HG02885 (cell line): ENCODE data around the gene TSPYL4.
A peak's percentile ranks its signal among the peaks of the same experiment; 100 is the strongest.

Experiments
- ATAC-seq: cut with Tn5 transposase; IDR thresholded peaks from one replicate; pipeline ENCODE4 v1.9.1; 2021; ENCODE audit warnings: mild to moderate bottlenecking; ENCODE audit not compliant: unreplicated experiment, poor library complexity

Gene TSPYL4

DNA sequence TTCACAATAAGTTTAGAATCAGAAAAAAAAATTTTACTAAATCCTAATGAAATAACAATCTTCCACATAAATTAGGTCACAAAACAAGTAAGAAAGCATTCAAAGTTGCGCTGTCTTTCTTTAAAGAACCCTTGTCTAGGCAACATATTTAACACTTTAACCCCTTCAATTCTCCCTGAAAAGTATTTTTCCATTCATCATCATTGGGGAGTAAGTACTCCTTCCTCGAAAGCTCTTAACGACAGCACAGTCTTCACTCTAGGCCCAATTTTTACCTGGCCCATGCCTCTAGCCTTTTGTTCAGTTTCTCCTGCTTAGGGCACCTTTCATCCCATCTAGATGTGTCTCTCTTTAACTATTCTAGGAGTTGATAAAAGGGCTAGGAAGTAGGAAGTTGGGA, 23.2 kb upstream of the TSPYL4 start:
- ATAC-seq = no peak

DNA sequence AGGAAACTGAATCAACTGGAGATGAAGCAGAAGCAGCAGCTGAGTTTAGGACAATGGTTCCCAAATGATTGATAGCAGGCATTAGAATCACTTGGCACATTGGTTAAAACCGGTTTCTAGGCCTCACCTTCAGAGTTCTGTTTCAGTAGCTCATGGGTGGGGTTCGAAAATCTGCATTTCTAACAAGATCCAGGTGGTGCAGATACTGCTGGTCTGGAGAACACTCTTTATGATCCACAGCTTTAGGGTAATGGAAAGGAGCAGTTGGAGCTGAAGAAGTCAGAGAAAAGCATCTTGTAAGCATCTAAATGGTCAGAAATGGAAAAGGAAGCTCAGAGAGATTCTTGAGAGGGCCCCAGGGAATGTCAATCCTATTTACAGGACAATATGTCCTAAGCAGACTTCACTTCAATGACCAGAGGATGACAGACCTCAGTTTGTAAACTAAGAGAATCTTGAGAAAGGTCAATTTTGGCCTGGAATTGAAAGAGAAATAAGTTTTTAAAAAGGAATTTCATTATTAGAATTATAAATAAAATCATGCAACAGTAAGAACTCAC, 17.4 kb upstream of the TSPYL4 start:
- no peak for ATAC-seq

DNA sequence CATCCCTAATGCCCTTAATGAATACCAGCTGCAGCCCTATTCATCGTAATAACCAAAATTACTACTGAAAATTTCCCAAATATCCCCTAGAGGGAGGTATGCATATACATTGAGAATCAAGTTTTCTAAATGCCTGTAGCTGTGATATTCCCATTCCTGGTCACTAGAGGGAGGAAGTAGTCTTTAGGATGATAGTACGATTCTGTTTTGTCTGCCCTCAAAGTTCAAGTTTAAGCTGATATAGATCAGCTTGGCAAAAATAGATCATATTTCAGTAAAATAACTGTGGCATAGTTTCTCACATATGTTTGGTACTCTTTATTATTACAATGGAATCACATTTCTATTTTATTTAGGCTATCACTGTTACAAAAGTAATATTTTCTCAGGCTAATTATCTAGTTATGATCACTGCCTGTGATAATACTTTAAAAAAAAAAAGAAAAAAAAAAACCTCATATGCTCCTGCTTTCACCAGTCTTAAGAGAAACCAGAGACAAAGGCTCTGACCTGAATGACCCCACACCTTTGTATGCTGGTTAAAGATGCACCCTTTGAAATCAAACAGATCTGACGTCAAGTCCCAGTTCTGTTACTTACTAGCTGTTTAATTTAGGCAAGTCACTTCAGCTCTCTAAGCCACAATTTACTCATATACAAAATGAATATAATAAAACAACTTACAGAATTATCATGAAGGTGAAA, 14.9 kb upstream of the TSPYL4 start:
- ATAC-seq = peak; percentile 91

DNA sequence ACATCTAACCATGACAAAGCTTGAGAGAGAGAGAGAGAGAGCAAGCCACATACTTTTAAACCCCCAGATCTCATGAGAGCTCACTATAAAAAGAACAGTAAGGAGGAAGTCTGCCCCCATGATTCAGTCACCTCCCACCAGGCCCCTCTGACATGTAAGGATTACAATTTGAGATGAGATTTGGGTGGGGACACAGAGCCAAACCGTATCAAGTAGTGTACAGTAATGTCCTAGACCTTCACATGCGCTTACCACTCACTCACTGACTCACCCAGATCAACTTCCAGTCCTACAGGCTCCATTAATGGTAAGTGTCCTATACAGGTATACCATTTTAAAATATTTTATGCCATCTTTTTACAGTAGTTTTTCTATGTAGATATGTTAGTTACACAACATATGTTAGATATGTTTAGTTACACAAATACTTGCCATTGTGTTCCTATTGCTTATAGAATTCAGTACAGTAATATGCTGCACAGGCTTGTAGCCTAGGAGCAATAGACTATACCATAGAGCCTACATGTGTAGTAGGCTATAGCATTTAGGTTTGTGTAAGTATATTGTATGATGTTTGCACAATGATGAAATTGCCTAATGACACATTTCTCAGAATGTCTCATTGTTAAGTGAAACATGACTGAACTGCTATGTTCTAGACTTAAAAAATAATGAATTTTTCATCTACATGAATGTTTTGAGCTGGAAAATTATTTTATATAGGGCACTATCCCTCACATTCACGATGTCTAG, 14.1 kb upstream of the TSPYL4 start:
- peak; percentile 16 for ATAC-seq

DNA sequence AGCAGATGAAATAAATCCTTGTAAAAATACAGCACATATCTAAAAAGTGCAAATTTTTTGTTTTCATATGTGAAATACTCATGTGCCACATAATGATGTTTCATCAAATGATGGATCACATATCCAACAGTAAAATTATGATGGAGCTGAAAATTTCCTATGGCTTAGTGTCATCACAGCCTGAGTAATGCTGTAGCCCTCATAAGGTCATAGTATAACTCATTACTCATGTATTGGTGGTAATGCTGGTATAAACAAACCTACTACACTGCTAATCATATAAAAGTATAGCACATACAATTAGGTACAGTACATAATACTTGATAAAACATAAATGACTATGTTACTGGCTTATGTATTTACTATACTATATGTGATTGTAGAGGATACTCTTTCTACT, 12.9 kb upstream of the TSPYL4 start:
- no peak for ATAC-seq

DNA sequence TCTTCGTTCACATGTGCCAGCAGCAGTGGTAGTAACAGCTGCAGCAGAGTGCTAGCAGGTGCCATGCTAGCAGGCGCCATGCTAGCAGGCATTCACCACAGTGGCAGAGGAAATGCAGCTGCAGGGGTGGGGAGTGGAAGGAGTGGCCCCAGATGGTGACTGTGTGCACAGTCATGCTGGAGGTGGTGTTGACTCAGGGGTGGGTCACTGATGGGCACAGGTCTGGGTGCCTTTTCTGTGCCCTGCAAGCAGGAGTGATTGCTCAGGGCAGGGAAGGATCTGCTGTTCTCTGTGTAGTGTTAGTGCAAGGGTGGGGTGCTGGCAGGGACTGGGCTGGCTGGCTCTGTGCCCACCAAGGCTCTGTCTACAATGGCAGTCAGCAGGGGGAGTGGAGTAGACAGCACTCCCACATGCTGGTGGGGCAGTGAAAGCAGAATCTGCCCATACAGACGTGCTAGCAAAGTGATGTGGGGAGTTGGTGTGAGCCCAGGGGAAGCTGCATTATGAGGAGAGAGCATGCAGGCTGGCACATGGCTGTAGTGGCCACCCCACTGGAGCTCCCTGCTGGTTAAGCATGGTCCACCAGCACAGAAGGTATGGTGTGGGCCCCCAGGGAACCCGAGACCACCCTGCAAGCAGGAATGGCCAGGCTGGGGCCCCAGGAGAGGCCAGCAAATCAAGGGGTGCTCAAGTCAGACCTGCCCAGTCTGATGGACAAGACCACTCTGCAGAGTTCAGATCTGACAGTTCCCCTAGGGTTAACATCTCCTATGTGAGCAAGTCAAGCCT, 11.4 kb upstream of the TSPYL4 start:
- ATAC-seq = no peak

DNA sequence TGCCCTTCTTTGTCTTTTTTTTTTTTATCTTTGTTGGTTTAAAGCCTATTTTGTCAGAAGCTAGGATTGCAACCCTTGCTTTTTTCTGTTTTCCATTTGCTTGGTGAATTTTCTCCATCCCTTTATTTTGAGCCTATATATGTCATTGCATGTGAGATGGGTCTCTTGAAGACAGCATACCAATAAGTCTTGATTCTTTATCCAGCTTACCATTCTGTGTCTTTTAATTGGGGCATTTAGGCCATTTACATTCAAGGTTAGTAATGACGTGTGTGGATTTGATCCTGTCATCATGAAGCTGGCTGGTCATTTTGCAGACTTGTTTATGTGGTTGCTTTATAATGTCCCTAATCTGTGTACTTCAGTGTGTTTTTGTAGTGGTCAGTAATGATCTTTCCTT, 9.5 kb upstream of the TSPYL4 start:
- no peak for ATAC-seq

DNA sequence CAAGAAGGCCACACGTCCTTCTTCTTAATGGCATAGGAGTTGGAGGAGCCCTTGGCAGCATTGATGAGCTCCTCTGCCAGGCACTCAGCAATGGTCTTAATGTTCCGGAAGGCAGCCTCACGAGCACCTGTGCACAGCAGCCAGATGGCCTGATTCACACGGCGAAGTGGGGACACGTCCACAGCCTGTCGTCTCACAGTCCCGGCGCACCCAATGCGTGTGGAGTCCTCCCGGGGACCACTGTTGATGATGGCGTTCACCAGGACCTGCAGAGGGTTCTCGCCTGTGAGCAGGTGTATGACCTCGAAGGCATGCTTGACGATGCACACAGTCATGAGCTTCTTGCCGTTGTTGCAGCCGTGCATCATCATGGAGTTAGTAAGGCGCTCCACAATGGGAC, 4.6 kb upstream of the TSPYL4 start:
- ATAC-seq = no peak

DNA sequence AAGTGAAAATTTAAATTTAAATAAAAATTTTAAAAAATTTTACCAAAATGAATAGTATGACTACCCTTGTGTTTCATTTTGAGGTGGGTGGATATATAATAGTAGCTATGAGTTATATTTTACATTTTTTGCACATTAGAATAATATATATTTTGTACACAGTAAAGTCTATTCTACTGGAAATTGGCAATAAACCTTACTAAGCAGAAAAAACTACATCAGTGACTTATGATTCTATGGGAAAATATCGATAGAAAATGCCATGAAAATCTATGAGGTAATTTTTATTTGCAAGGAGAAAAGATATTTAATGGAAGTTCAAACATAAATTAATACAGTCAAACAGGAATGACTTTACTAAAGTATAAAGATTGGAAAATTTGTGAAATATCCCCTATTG, 2.8 kb upstream of the TSPYL4 start:
- ATAC-seq = no peak

DNA sequence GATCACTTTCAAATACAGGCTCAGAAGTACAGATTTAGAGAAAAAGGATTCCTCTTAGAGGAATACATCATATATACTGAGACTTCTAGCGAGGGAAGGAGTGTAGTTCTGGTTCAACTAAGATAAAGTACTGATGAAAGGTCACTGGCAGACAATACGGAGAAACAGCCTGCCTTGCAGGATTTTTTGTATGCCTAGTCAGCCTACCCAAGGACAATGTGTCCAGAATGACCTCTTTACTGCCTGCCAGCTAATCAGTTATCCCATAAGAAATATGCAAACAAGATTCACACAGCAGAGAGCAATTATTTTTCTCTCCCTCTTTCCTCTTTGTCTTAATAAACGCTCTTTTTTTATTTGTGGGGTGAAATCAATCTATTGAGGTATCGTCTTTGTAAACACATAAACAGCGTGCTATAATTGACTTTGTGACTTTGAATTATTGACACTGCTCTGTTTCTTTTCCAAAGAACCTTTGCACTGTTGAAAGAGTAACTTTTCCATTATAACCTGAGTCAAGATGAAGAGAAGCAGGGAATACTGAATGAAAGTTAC, 1.4 kb upstream of the TSPYL4 start:
- ATAC-seq = no peak

DNA sequence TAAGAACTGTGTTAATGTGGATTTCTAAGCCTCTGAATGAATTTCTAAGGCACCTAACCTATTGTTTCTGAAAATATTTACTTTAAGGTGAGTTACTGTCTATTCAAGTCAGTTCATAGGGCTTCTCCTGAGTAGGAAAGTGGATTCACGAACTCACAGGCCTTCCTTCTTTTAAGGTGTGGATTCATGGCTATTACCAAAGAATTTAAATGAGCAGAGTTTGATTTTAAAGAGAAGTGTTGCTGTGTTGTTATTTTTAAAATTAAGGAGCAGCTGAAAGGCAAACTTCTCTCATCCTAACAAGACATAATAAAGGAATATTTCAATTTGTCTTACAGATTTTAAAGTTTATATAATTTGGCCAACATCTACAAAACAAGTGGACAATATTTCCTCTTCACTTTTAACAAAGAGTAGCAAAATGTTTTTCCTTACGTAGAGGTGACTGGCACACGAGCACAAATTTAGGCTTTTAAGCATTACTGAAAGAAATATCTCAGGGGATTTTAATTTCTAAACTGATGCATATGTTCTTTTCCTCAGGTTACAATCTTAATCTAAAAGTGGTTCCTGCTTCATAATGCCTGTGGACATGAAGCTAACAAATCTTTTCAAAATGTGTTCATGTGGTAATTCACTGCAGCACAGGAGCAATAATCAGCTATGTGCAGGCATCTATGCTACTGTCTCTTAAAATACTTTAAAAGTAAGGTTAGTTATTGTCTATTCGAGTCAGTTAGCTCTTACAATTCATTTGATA, 602 bp upstream of the TSPYL4 start:
- peak; percentile 28 for ATAC-seq

DNA sequence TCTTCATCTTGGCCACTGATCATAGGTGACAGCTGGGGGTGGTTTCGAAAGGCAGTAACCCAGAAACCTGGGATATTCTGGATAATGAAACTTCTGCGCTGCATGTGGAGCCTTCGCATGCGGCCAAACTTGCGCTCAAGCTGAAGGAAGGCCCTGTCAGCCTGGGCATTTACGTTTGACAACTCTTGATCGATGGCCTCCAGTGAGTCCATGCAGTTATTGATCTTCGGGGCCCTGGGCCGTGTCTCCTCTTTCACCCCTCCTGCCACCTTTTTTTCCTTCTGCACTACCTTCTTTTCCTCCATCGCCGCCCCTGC, 729 bp downstream of the TSPYL4 start:
- no peak for ATAC-seq

DNA sequence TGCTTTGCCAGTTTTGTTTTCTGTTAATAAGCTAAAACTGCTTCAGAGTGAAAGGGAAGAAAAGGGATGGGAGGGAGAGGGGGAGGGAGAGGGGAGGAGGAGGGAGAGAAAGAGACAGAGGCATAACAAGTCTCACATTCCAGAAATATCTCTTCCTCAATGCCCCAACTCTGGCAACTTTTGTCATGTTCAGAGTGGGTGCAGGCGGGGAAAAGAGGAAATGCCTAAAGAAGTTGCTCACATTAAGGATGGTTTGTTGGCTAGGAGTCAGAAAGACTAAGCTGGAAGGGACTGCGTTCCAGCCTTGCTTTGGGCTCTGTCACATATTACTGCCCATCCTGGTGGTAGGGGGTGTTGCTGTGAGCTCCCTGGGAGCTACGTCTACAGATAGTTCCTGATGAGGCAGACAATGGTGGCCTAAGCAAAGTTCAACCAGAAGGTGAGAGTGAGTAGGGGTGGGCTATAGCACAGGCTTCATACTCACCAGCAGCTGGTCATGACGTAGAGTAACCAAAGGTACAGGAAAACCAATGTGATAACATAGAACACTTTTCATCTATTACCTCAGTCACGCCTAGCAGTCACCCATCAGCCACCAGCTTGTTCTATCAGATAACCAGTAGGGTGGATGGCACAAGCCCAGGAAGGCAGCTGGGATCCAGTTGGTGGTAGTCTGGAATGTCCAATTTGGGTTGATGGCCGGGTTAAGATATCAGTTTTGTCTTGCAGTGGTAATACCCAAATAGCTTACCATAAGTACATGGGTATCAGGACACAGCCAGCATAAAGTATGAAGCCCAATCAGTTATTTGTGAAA, 2.1 kb downstream of the TSPYL4 start:
- ATAC-seq = no peak

DNA sequence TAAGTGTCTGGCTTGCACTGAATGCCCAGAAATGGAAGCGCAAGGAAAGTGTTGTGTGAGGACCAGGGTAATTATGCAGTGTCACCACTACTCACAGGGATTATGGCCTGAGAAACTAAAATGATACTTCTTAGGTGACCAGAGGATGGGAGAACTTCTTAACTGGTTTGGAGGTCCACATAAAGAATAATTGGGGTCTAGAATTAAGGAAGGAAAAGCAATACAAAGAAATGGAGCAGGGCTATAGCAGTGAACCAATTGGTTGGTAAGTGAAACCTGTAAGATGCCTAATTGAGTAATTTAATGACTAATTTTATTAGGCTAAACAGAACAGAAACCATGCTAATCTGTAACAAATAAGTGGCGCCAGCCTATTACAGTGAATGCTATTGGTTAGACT, 5.3 kb downstream of the TSPYL4 start:
- ATAC-seq = no peak

DNA sequence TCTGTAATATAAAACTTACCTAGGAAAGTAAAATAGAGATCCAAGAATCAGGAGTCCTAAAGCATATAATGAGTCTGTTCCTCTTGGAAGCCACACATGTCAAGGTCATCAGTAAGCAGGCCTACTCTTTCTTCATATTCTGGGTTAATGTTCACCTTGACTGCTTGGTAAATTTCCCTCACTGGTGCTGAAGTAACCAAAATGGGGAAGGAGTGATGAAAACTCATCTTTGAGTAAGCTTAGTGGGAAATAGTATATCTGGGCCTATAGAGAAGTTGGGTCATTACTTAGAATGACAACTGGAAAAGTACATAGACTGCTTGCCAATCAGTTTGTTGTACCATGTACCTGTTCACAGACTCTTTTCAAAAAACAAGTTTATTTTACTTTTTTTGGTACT, 6.6 kb downstream of the TSPYL4 start:
- ATAC-seq = no peak

DNA sequence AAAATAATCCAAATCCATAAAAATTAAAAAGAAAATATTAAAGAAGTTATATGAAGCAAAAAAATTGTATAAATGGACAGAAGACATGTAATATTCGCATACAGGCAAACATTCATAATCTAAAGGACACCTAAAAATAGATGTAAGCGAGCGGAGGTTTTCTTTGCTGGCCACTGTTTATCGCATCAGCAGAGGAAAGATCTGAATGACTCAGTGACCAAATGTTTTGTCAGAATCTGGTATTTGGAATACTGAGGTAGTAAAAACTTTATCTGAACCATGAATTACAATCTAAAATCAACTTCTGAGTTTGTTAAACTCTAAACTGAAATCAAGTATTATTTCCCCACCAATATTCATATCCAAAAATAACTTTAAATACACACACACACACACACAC, 7.8 kb downstream of the TSPYL4 start:
- ATAC-seq = no peak

DNA sequence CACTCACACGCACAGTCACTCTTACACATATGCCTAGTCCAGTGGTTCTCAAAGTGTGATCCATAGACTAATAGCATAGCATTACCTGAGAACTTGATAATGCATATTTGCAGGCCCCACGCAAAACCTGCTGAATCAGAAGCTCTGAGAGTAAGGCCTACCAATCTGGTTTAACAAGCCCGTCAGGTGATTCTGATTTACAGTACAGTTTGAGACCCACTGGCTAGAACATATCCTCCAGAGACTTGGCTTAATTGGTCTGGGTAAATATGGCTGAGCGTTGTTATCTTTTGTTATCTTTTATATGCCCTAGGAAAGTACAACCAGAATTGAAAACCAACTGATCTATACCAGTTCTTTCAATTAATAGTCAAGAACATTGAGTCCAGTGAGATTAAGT, 9.6 kb downstream of the TSPYL4 start:
- no peak for ATAC-seq

DNA sequence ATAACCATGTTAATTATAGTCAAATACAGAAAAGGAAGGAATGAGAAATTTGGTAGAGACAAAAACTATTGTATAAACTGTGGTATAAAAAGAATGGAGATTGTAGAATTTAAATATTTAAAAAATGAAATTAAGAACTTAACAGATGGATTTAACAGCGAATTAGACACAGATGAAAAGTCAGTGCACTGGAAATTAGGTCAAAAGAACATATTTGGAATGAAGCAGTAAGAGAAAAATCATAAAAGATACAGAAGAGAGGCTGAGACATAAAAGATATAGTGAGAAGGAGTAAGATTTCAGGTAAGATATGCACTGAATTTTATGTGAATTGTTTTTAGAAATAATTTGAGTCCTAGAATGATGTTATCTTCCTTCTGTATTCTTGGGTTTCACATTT, 14.0 kb downstream of the TSPYL4 start:
- ATAC-seq = no peak

DNA sequence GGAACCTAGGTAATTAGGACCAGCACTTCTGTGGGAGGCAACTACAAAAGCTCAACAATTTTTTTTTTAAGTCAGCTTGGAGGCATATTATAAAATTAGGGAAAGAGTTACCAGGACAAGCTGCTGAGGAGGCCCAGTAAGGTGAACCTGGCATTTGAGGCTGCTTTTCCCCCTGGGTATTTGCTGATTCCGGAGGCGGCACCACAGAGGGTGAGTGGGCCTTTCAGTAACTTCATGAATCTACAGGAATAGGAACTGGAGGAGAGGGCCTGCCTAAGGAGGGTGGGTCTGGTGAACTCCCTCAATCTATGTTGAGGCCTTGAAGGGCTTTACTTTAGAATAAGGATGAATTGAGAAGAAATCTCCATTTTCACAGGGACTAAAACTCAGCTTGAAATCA, 14.6 kb downstream of the TSPYL4 start:
- ATAC-seq = no peak
